Chondrocyte (in vitro differentiated cells): ENCODE measurements around the gene RBAK. TPM values are rescaled to one million over a fixed set of nuclear protein-coding genes. Genes with fewer than 3 reads are reported as not detected.
"Not testable (repeated sequence)": the region's sequence is repeated elsewhere in the genome, so short reads cannot be mapped to it uniquely, and the experiment has no call there.

ENCODE experiments used
- DNase-seq: peaks from one replicate; pipeline ENCODE4 v3.0.0; 2021; ENCODE audit warnings: mixed read lengths, low spot score
- H3K27ac Mint-ChIP-seq: one replicate; pipeline ENCODE4 v1.8.0; 2021; ENCODE audit warnings: mild to moderate bottlenecking, moderate library complexity, mixed read lengths; ENCODE audit not compliant: unreplicated experiment
- H3K27me3 Mint-ChIP-seq: 2 replicates; pipeline ENCODE4 v1.8.0; 2021; ENCODE audit warnings: low read depth, mixed read lengths
- H3K36me3 Mint-ChIP-seq: 2 replicates; pipeline ENCODE4 v1.8.0; 2021; ENCODE audit warnings: low read depth, mixed read lengths
- H3K4me1 Mint-ChIP-seq: 2 replicates; pipeline ENCODE4 v1.8.0; 2021; ENCODE audit warnings: low read depth, mild to moderate bottlenecking, mixed read lengths
- H3K4me3 Mint-ChIP-seq: one replicate; pipeline ENCODE4 v1.8.0; 2021; ENCODE audit warnings: mild to moderate bottlenecking, moderate library complexity, mixed read lengths; ENCODE audit not compliant: unreplicated experiment
- H3K9me3 Mint-ChIP-seq: 2 replicates; pipeline ENCODE4 v1.8.0; 2021; ENCODE audit warnings: low read depth, mixed read lengths
- total RNA-seq: library from RNA; stranded (reverse); gene quantifications from 3 replicates; pipeline ENCODE4 v1.2.1, GENCODE V29; 2021
- TF ChIP-seq, protein P1 (sequence below): fragments of 200-600 bp; sonication (generic); IDR thresholded peaks from 2 replicates; pipeline ENCODE4 v1.5.0; 2021; ENCODE audit warnings: antibody characterized with exemption, mild to moderate bottlenecking, moderate library complexity

Gene RBAK
- total RNA-seq, 1 donor from 2014 or later: 10.0 TPM

DNA sequence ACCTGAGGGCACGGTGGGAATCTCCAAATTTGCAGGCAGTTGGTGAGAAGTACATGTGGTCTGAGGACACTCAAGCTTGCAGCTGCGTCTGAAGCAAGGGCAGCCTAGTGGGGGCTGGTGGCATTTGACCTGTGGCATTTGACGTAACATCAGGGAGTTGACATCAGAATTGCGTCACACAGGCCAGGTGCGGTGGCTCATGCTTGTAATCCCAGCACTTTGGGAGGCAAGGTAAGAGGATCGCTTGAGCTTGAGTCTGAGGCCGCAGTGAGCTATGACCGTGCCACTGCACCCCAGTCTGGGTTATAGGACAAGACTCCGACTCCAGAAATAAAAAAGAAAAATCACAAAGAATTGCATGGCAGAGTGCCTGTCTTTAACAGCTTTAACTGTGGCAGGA lies 25.6 kb upstream of the RBAK start:
- Mint-ChIP-seq H3K36me3 (peaks cover 14% of the 10 kb centered on the region), H3K27me3 (no peaks in the 10 kb centered on the region), H3K4me3 (no peak overlapping the region)

DNA sequence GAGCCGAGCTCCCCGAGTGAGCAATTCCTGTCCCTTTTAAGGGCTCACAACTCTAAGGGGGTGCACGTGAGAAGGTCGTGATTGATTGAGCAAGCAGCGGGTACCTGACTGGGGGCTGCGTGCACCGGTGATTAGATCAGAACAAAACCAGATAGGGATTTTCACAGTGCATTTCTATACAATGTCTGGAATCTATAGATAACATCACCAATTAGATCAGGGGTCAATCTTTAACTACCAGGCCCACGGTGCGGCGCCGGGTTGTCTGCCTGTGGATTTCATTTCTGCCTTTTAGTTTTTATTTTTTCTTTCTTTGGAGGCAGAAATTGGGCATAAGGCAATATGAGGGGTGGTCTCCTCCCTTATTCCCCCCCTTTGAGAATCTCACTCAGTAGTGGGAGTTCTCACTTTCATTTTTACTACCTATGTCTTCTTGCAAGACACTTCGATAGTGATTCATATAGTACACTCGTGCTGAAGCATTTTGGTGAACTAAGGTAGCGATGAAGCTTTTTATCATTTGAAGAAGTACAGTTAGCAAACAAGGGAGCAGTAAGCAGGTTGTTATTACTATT lies 24.6 kb upstream of the RBAK start:
- H3K4me3 Mint-ChIP-seq, DNase-seq, H3K4me1 Mint-ChIP-seq, H3K9me3 Mint-ChIP-seq, H3K27me3 Mint-ChIP-seq, H3K27ac Mint-ChIP-seq: not testable (repeated sequence)
- peaks cover 14% of the 10 kb centered on the region for H3K36me3 Mint-ChIP-seq

More for the DNA sequence above, 25.6 kb upstream of the RBAK start:
- H3K27ac Mint-ChIP-seq: no peak overlapping the region
- peaks cover 5% of the 10 kb centered on the region for H3K9me3 Mint-ChIP-seq
- no peak for DNase-seq
- H3K4me1 Mint-ChIP-seq: no peaks in the 10 kb centered on the region
- TF ChIP-seq, protein P1, sequence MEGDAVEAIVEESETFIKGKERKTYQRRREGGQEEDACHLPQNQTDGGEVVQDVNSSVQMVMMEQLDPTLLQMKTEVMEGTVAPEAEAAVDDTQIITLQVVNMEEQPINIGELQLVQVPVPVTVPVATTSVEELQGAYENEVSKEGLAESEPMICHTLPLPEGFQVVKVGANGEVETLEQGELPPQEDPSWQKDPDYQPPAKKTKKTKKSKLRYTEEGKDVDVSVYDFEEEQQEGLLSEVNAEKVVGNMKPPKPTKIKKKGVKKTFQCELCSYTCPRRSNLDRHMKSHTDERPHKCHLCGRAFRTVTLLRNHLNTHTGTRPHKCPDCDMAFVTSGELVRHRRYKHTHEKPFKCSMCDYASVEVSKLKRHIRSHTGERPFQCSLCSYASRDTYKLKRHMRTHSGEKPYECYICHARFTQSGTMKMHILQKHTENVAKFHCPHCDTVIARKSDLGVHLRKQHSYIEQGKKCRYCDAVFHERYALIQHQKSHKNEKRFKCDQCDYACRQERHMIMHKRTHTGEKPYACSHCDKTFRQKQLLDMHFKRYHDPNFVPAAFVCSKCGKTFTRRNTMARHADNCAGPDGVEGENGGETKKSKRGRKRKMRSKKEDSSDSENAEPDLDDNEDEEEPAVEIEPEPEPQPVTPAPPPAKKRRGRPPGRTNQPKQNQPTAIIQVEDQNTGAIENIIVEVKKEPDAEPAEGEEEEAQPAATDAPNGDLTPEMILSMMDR: no peak

DNA sequence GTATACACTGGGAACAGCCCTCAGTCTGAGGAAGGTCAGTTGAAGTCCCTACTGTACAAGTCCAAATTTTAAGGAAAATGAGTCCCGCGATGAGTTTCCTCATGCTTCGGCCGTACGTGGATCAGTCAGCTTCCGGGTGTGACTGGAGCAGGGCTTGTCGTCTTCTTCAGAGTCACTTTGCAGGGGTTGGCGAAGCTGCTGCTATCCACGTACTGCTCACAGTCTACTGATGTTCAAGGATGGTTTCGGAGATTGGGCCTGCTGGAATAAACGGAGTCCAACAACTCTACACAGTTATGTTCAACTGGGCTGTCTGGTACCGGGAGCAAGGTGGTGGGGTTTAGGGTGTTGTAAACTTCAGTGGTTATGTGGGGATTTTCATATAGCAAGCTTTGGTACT lies 22.0 kb upstream of the RBAK start:
- not testable (repeated sequence) for H3K9me3 Mint-ChIP-seq, H3K4me1 Mint-ChIP-seq, H3K27ac Mint-ChIP-seq, H3K4me3 Mint-ChIP-seq, H3K27me3 Mint-ChIP-seq, DNase-seq
- peaks cover 19% of the 10 kb centered on the region for H3K36me3 Mint-ChIP-seq

DNA sequence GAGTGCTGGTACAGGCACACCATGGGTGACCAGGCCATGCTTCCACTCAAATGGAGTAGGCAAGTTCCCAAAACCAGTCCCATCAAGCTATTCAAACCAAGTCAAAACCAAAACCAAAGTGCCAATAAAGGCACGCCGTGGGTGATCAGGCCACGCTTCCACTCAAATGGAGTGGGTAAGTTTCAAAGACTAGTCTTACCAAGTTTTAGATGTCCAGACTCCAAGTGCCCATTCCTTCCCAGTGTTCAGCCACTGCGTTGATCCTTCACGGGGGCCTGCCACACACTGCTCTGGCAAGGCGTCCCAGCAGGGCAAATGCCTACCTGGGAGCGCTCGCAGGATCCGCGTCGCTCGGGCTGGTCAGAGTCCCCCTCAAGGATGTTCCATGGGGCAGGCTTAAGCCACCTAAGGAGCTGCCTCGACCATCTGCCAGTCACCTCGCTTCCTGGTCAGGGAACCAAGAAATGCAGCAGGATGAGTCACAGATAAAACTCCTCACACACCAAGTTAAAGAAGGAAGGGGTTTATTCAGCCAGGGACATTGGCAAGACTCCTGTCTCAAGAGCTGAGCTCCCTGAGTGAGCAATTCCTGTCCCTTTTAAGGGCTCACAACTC lies 17.8 kb upstream of the RBAK start:
- not testable (repeated sequence) for H3K9me3 Mint-ChIP-seq, H3K4me3 Mint-ChIP-seq, H3K4me1 Mint-ChIP-seq, H3K36me3 Mint-ChIP-seq, H3K27me3 Mint-ChIP-seq, DNase-seq, H3K27ac Mint-ChIP-seq

DNA sequence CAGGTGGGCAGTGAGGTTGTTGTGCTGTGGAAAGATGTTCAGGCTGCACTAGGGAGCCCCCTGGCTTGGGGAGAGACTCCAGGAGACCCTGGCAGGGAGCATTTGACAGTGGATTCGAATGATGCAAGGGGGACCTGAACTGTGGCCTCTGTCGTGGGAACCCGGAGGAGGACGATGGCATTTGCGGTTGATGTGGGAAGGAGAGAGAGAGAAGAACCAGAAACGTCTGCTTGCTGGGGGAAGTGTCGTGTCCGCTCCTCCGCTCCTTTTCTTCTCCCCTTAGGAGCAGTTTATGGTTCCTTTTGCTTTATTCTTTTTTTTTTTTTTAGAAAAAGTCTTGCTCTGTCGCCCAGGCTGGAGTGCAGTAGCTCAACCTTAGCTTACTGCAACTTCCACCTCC lies 12.5 kb upstream of the RBAK start:
- not testable (repeated sequence) for H3K4me3 Mint-ChIP-seq, DNase-seq, H3K27ac Mint-ChIP-seq, H3K36me3 Mint-ChIP-seq, H3K27me3 Mint-ChIP-seq, H3K9me3 Mint-ChIP-seq, H3K4me1 Mint-ChIP-seq

DNA sequence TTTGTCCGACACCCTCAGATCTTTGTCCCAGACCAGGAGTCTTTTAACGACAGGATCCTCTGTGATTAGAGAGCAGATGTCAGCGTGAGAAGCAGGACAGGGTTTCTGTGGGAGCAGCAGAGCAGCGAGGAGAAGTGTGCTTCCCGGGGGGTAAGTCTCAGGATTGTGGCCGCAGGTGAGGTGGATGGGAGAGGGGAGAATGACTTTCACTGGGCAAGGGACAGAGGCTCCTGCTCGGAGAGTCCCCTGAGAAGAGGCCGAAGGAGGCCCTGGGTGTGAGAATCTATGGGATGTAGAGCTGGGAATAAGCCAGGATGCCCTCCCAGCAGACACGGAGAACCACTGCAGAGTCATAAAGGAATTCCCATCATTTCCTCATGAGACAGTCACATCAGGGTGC lies 10.4 kb upstream of the RBAK start:
- Mint-ChIP-seq H3K4me1 (no peaks in the 10 kb centered on the region), H3K9me3 (no peaks in the 10 kb centered on the region), H3K4me3 (no peak overlapping the region), H3K27me3 (no peaks in the 10 kb centered on the region), H3K36me3 (peaks cover 8% of the 10 kb centered on the region), H3K27ac (no peak overlapping the region)
- TF ChIP-seq, protein P1: no peak
- DNase-seq: no peak

DNA sequence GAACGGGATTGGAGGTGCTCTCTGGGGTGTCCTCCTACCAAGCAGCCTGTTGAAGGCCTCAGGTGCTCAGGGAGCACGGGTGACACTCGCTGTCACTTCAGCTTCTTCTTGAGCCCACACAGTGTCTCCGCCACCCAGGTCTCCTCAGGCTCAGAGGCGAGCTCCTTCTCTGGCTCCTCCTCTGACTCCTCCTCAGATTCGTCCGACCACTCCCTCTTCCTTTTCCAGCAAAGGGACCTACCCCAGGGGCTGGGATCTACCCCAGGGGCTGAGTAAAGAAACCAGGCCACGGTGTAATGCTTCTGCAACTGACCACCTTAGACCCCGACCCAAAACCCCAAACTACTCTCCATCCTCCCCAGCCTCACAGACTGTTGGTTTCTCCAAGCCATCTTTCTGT lies 9.2 kb upstream of the RBAK start:
- Mint-ChIP-seq H3K36me3 (peaks cover 6% of the 10 kb centered on the region), H3K27me3 (no peaks in the 10 kb centered on the region), H3K4me3 (no peak overlapping the region), H3K4me1 (no peaks in the 10 kb centered on the region), H3K9me3 (no peaks in the 10 kb centered on the region), H3K27ac (no peak overlapping the region)
- TF ChIP-seq, protein P1: no peak
- no peak for DNase-seq
